Measurements from ENCODE around the gene ARL14EP. TPM values are rescaled to one million over a fixed set of nuclear protein-coding genes. Genes with fewer than 3 reads are reported as not detected.

Gene ARL14EP
- total RNA-seq, 4 donors from 2014 or later = 7.9 to 24.7 (median 16.0) TPM

DNA sequence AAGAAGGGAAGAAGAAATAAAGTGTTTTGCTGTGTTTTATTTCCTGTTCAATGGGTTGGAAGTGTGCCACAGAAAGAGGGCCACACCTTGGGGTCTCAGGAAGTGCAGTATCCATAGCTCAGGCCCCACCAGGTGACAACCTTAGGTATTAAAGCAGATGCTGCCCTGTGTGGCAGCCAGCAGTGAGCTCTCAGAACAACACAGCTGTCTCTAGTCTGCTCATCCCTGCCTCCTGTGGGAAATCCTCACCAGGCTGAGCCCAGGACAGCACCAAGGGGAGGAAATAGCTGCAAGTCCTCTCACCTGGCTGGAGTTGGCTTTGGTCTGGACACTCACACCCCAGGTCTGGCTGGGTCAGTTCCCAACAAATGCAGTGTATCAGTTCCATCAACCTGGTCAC, 25.1 kb downstream of the ARL14EP start:
- DNase-seq = no peak
- no peaks in the 10 kb centered on the region for H3K9me3 ChIP-seq
- no peaks in the 10 kb centered on the region for H3K4me1 ChIP-seq
- intact Hi-C loops (cut with DNase I; ENCODE audit: low total_unique reads) = no loop called here
- TF ChIP-seq POLR2A (IDR thresholded peaks at IDR 0.05) = no peak
- no peak for TF ChIP-seq EP300 (IDR thresholded peaks at IDR 0.05; ENCODE audit: low read depth)
- TF ChIP-seq POLR2AphosphoS5 (IDR thresholded peaks at IDR 0.05) = no peak
- TF ChIP-seq, protein P1, sequence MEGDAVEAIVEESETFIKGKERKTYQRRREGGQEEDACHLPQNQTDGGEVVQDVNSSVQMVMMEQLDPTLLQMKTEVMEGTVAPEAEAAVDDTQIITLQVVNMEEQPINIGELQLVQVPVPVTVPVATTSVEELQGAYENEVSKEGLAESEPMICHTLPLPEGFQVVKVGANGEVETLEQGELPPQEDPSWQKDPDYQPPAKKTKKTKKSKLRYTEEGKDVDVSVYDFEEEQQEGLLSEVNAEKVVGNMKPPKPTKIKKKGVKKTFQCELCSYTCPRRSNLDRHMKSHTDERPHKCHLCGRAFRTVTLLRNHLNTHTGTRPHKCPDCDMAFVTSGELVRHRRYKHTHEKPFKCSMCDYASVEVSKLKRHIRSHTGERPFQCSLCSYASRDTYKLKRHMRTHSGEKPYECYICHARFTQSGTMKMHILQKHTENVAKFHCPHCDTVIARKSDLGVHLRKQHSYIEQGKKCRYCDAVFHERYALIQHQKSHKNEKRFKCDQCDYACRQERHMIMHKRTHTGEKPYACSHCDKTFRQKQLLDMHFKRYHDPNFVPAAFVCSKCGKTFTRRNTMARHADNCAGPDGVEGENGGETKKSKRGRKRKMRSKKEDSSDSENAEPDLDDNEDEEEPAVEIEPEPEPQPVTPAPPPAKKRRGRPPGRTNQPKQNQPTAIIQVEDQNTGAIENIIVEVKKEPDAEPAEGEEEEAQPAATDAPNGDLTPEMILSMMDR (IDR thresholded peaks at IDR 0.05) = no peak
- no peaks in the 10 kb centered on the region for H3K36me3 ChIP-seq
- no peak overlapping the region for H3K27ac ChIP-seq
- no peaks in the 10 kb centered on the region for H3K27me3 ChIP-seq
- in situ Hi-C loops (cut with MboI; ENCODE audit: low pct_ligation_motif_present in 1 of 4, low pct_unique_long_range_greater_than_20kb in 1 of 4, low sequenced_read_pairs in 3 of 4) = loop anchor here in 1 of 4 donors (10.0 kb wide), 1 partner anchor 567 kb away; no protein-coding TSS in a partner anchor
- H3K4me3 ChIP-seq = no peak overlapping the region

DNA sequence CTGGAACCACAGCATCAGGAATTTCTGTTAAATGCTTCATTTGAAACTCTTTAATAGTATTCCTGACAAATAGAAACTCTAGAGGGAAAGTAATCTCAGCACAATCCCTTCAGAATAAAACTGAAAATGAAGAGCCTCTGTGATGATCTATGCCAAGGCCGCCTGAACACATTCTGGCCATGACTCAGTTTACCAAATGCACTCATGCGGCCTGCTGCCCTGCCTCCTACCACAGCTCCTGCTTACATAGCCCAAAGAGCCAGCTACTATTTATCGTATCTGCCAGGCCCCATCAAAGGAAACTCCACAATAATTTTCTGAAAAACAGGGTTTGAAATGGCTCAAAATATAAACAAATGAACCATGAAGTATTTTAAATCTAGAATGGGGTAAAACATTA, 27.0 kb downstream of the ARL14EP start:
- intact Hi-C loops (cut with DNase I; ENCODE audit: low total_unique reads) (no loop called here), in situ Hi-C loops (cut with MboI; ENCODE audit: low pct_ligation_motif_present in 1 of 4, low pct_unique_long_range_greater_than_20kb in 1 of 4, low sequenced_read_pairs in 3 of 4) (loop anchor here in 2 of 4 donors (10.0 to 25.0 kb wide), 2 partner anchors 562 to 565 kb away; no protein-coding TSS in a partner anchor)
- Histone ChIP-seq H3K27me3 (no peaks in the 10 kb centered on the region), H3K4me3 (no peak overlapping the region), H3K9me3 (no peaks in the 10 kb centered on the region), H3K27ac (no peak overlapping the region), H3K36me3 (no peaks in the 10 kb centered on the region), H3K4me1 (no peaks in the 10 kb centered on the region)
- DNase-seq = no peak
- TF ChIP-seq EP300 (IDR thresholded peaks at IDR 0.05; ENCODE audit: low read depth) (no peak), POLR2AphosphoS5 (IDR thresholded peaks at IDR 0.05) (no peak)
- 86 to 97% methylated on average over 3 of the region's 3 CpGs for WGBS, 2 donors (ENCODE audit: low coverage in 1 of 2)

DNA sequence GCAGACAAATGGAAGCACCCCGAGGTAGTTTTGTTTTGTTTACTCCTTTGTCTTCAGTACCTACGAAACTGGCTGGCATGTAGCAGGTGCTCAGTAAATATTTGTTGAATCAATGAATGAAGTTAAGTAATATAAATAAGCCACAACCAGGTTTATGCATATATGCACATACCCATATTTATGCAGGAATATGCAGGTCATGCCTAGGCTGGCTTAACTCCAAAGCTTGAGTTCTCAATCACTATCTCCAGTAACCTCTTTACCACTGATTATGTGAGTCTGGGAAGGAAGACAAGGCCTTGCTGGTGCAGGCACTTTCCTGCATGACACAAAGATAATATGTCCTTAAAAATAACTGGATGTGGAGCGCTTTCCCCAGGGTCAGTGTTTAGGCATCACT, 27.5 kb downstream of the ARL14EP start:
- DNase-seq = no peak
- H3K27me3 ChIP-seq = no peaks in the 10 kb centered on the region
- intact Hi-C loops (cut with DNase I; ENCODE audit: low total_unique reads) = no loop called here
- no peaks in the 10 kb centered on the region for H3K9me3 ChIP-seq
- no peak overlapping the region for H3K27ac ChIP-seq
- WGBS, 2 donors (ENCODE audit: low coverage in 1 of 2) = 61 to 68% methylated on average over 2 to 3 of the region's 3 CpGs
- no peak overlapping the region for H3K4me3 ChIP-seq
- in situ Hi-C loops (cut with MboI; ENCODE audit: low pct_ligation_motif_present in 1 of 4, low pct_unique_long_range_greater_than_20kb in 1 of 4, low sequenced_read_pairs in 3 of 4) = loop anchor here in 1 of 4 donors (25.0 kb wide), 1 partner anchor 562 kb away; no protein-coding TSS in a partner anchor
- H3K36me3 ChIP-seq = no peaks in the 10 kb centered on the region
- no peaks in the 10 kb centered on the region for H3K4me1 ChIP-seq
- no peak for TF ChIP-seq POLR2AphosphoS5 (IDR thresholded peaks at IDR 0.05)

DNA sequence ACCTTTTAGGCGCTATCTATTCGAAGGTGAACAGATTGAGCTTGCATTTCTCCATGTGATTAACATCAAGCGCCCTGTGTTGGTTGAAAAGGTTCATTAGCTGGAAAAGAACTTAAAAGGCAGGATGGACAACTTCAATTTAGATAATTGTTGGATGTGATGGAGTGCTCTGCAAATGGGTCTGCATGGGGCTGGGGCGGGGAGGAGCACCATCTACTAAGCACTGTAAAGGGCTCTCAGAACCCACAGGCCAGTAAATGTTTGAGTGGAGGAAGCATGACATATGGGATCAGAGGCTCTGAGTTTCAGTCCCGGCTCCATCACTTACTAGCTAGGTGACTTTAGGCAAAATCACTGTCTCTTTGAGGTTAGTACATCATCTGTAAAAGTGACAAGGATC, 28.2 kb downstream of the ARL14EP start:
- Histone ChIP-seq H3K36me3 (no peaks in the 10 kb centered on the region), H3K4me1 (no peaks in the 10 kb centered on the region), H3K27ac (no peak overlapping the region), H3K9me3 (no peaks in the 10 kb centered on the region), H3K27me3 (no peaks in the 10 kb centered on the region), H3K4me3 (no peak overlapping the region)
- TF ChIP-seq, protein P1 (IDR thresholded peaks at IDR 0.05) = no peak
- TF ChIP-seq EP300 (IDR thresholded peaks at IDR 0.05; ENCODE audit: low read depth) (no peak), POLR2A (IDR thresholded peaks at IDR 0.05) (no peak), POLR2AphosphoS5 (IDR thresholded peaks at IDR 0.05) (no peak)
- in situ Hi-C loops (cut with MboI; ENCODE audit: low pct_ligation_motif_present in 1 of 4, low pct_unique_long_range_greater_than_20kb in 1 of 4, low sequenced_read_pairs in 3 of 4) = loop anchor here in 1 of 4 donors (25.0 kb wide), 1 partner anchor 561 kb away; no protein-coding TSS in a partner anchor
- no peak for DNase-seq
- WGBS, 2 donors (ENCODE audit: low coverage in 1 of 2) = 92 to 95% methylated on average over 3 to 5 of the region's 5 CpGs
- intact Hi-C loops (cut with DNase I; ENCODE audit: low total_unique reads) = no loop called here

DNA sequence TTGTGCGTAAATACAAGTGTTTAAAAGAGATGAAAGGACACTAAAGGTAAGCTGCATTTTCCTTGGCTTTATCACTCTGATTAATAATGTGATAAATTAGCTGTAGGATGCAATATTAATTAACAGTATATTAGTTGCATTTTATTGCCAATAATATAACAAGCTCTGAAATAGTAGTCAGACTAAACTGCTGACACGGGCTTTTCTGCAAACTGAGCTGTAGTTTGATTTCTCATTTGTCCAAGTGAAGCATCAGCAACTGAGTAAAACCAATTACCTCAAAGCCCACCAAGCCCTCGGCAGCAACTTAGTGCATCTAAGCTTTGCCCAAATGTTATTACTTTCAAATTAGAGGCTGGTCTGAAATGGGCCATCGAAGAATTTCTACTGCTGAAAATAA, 33.5 kb downstream of the ARL14EP start:
- Histone ChIP-seq H3K9me3 (no peaks in the 10 kb centered on the region), H3K27ac (no peak overlapping the region), H3K4me3 (no peak overlapping the region), H3K27me3 (no peaks in the 10 kb centered on the region), H3K36me3 (no peaks in the 10 kb centered on the region), H3K4me1 (no peaks in the 10 kb centered on the region)
- in situ Hi-C loops (cut with MboI; ENCODE audit: low pct_ligation_motif_present in 1 of 4, low pct_unique_long_range_greater_than_20kb in 1 of 4, low sequenced_read_pairs in 3 of 4) = loop anchor here in 1 of 4 donors (25.0 kb wide), 1 partner anchor 556 kb away; no protein-coding TSS in a partner anchor
- TF ChIP-seq, protein P1 (IDR thresholded peaks at IDR 0.05) = no peak
- TF ChIP-seq EP300 (IDR thresholded peaks at IDR 0.05; ENCODE audit: low read depth) = no peak
- TF ChIP-seq POLR2A (IDR thresholded peaks at IDR 0.05) = no peak
- TF ChIP-seq POLR2AphosphoS5 (IDR thresholded peaks at IDR 0.05) = no peak
- intact Hi-C loops (cut with DNase I; ENCODE audit: low total_unique reads) = no loop called here
- no peak for DNase-seq
- 86 to 87% methylated on average over 3 to 4 of the region's 4 CpGs for WGBS, 2 donors (ENCODE audit: low coverage in 1 of 2)
